ENCODE results near the gene LRRFIP1.

DNA sequence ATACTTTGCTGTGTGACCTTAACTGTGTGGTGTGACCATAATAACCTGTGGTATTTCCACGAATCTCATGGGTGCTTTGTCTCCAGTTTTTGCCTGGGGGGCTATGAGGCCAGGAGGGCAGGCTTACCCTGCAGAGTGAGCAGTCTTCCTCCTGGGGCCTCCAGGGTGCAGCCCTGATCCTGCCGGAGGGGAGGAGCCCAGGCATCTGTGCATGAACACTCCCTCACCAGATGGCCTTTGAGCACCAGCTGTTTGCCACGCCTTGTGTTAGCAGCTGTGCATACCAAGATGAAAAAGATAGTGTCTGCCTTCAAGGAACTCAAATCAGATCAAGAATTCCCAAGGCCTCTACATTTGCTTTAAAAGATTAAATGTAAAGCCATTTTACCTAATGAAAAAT, 96.2 kb downstream of the LRRFIP1 start:
- TF ChIP-seq CEBPB (IDR thresholded peaks at IDR 0.05) (no peak), TAF1 (IDR thresholded peaks at IDR 0.05; ENCODE audit: low read depth) (no peak), FOXM1 (IDR thresholded peaks at IDR 0.05; ENCODE audit: borderline replicate concordance, low read depth) (no peak), EGR1 (IDR thresholded peaks at IDR 0.05) (no peak), CREB1 (IDR thresholded peaks at IDR 0.05; ENCODE audit: low read depth) (no peak), EP300 (IDR thresholded peaks at IDR 0.05; ENCODE audit: borderline replicate concordance) (no peak), RAD21 (IDR thresholded peaks at IDR 0.05; ENCODE audit: low read depth) (no peak), YY1 (IDR thresholded peaks at IDR 0.05; ENCODE audit: low read depth) (no peak), TEAD4 (IDR thresholded peaks at IDR 0.05) (peak; percentile 61), NFIC (IDR thresholded peaks at IDR 0.05) (no peak), ZBTB7A (IDR thresholded peaks at IDR 0.05; ENCODE audit: low read depth) (no peak), TCF12 (IDR thresholded peaks at IDR 0.05; ENCODE audit: low read depth) (0 out of 2 replicates have a peak, but pooled peaks have one; percentile 62)
- TF ChIP-seq, protein P1, sequence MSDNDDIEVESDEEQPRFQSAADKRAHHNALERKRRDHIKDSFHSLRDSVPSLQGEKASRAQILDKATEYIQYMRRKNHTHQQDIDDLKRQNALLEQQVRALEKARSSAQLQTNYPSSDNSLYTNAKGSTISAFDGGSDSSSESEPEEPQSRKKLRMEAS (IDR thresholded peaks at IDR 0.05) = no peak
- TF ChIP-seq, protein P2, sequence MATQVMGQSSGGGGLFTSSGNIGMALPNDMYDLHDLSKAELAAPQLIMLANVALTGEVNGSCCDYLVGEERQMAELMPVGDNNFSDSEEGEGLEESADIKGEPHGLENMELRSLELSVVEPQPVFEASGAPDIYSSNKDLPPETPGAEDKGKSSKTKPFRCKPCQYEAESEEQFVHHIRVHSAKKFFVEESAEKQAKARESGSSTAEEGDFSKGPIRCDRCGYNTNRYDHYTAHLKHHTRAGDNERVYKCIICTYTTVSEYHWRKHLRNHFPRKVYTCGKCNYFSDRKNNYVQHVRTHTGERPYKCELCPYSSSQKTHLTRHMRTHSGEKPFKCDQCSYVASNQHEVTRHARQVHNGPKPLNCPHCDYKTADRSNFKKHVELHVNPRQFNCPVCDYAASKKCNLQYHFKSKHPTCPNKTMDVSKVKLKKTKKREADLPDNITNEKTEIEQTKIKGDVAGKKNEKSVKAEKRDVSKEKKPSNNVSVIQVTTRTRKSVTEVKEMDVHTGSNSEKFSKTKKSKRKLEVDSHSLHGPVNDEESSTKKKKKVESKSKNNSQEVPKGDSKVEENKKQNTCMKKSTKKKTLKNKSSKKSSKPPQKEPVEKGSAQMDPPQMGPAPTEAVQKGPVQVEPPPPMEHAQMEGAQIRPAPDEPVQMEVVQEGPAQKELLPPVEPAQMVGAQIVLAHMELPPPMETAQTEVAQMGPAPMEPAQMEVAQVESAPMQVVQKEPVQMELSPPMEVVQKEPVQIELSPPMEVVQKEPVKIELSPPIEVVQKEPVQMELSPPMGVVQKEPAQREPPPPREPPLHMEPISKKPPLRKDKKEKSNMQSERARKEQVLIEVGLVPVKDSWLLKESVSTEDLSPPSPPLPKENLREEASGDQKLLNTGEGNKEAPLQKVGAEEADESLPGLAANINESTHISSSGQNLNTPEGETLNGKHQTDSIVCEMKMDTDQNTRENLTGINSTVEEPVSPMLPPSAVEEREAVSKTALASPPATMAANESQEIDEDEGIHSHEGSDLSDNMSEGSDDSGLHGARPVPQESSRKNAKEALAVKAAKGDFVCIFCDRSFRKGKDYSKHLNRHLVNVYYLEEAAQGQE (IDR thresholded peaks at IDR 0.05; ENCODE audit: low read depth) = no peak
